Measurements from ENCODE around the gene WFDC10A. TPM values are rescaled to one million over a fixed set of nuclear protein-coding genes. Genes with fewer than 3 reads are reported as not detected.

The WFDC10A gene
- total RNA-seq (2022; extraction: Qiagen RNA extraction), result not detected in 5 replicates

GRCh38 chr20:45629496-45630100, at the start of gene WFDC10A:
TSS of gene WFDC10A (plus strand) at chr20:45629739. CDS start at chr20:45629814, 75 bp downstream.

DNA sequence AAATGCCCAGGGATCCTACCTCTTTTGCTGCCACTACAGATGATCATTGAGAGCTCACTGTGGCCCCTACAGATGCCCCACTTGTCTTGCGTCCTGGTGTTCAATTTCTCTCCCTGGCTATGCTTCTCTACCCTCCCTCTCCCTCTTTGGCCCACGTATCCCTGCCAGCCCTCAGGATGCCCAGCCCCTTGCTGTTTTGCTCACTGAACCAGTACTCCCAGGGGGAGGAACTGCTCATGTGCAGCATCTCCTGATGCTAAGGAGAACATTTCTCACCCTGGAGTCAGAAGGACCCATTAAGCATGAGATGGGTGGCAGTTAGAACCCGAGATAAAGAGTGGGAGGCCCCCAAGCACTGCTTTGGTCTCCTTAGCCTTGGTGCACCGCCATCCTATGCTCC, 1.6 kb downstream of the WFDC10A start, which contains the start of gene WFDC9:
Gene WFDC9, minus strand, starts transcription at position 101 of the 400 bp plus-strand sequence. CDS start 21,103 bp downstream, outside the sequence.

GRCh38 chr20:45670139-45670538, 40.6 kb downstream of the WFDC10A start, which contains the start of gene WFDC11:
TSS of gene WFDC11 (minus strand) at chr20:45670239. CDS start at chr20:45650600, 19,639 bp downstream.

Other genes starting within 250 kb of the WFDC10A start
- gene DBNDD2, start 221.4 kb upstream of the WFDC10A start, total RNA-seq (2022; extraction: Qiagen RNA extraction), result 21.7 to 26.4 TPM (median 23.8 TPM) in 5 replicates
- gene PIGT, start 213.6 kb upstream of the WFDC10A start, total RNA-seq (2022; extraction: Qiagen RNA extraction), result 82.5 to 106 TPM (median 104 TPM) in 5 replicates
- gene WFDC2, start 160.0 kb upstream of the WFDC10A start, total RNA-seq (2022; extraction: Qiagen RNA extraction), result 0.18 TPM in 1 of 5 replicates, not detected in the others
- not detected in 5 replicates for gene SPINT3, start 114.1 kb upstream of the WFDC10A start, total RNA-seq (2022; extraction: Qiagen RNA extraction)
- gene WFDC6, start 90.3 kb upstream of the WFDC10A start, total RNA-seq (2022; extraction: Qiagen RNA extraction), result not detected in 5 replicates
- not detected in 5 replicates for gene EPPIN, start 82.3 kb upstream of the WFDC10A start, total RNA-seq (2022; extraction: Qiagen RNA extraction)
- not detected in 5 replicates for gene WFDC8, start 50.5 kb upstream of the WFDC10A start, total RNA-seq (2022; extraction: Qiagen RNA extraction)
- not detected in 5 replicates for gene WFDC9, start 1.5 kb downstream of the WFDC10A start, total RNA-seq (2022; extraction: Qiagen RNA extraction)
- gene WFDC11, start 40.5 kb downstream of the WFDC10A start, total RNA-seq (2022; extraction: Qiagen RNA extraction), result not detected in 5 replicates
- gene WFDC13, start 72.3 kb downstream of the WFDC10A start, total RNA-seq (2022; extraction: Qiagen RNA extraction), result not detected in 5 replicates
- not detected in 5 replicates for gene WFDC10B, start 75.3 kb downstream of the WFDC10A start, total RNA-seq (2022; extraction: Qiagen RNA extraction)
- not detected in 5 replicates for gene SPINT4, start 92.6 kb downstream of the WFDC10A start, total RNA-seq (2022; extraction: Qiagen RNA extraction)
- 0.29 to 0.48 TPM in 2 of 5 replicates, not detected in the others for gene WFDC3, start 162.1 kb downstream of the WFDC10A start, total RNA-seq (2022; extraction: Qiagen RNA extraction)
- gene DNTTIP1, start 162.2 kb downstream of the WFDC10A start, total RNA-seq (2022; extraction: Qiagen RNA extraction), result 31.5 to 36.3 TPM (median 35.0 TPM) in 5 replicates
- gene UBE2C, start 182.9 kb downstream of the WFDC10A start, total RNA-seq (2022; extraction: Qiagen RNA extraction), result 220 to 247 TPM (median 230 TPM) in 5 replicates
- 0.12 to 0.29 TPM in 2 of 5 replicates, not detected in the others for gene TNNC2, start 197.6 kb downstream of the WFDC10A start, total RNA-seq (2022; extraction: Qiagen RNA extraction)
- gene SNX21, start 204.1 kb downstream of the WFDC10A start, total RNA-seq (2022; extraction: Qiagen RNA extraction), result 7.7 to 11.6 TPM (median 9.4 TPM) in 5 replicates
- gene ACOT8, start 227.7 kb downstream of the WFDC10A start, total RNA-seq (2022; extraction: Qiagen RNA extraction), result 16.6 to 18.0 TPM (median 16.9 TPM) in 5 replicates
- gene ZSWIM3, start 227.9 kb downstream of the WFDC10A start, total RNA-seq (2022; extraction: Qiagen RNA extraction), result 1.4 to 1.9 TPM (median 1.6 TPM) in 5 replicates

All from A549 treated with dexamethasone at 1 μM for 4 hours (cell line).